Natural killer cell (primary cell): ENCODE results near the gene NFIL3. TPM values are rescaled to one million over a fixed set of nuclear protein-coding genes. Genes with fewer than 3 reads are reported as not detected.

Experiments used
- ATAC-seq, 3 donors: fragments of 150-1000 bp in 2 of 3; fragments of 200-7000 bp in 1 of 3; cut with Tn5 transposase; 1 replicate in 1 of 3; 2 replicates in 2 of 3; pipeline ENCODE4 v1.10.0; 2021; ENCODE audit warnings: mild to moderate bottlenecking in 2 of 3, moderate library complexity in 2 of 3
- DNase-seq, 2 donors: peaks; one replicate each; pipeline versions ENCODE4 v3.0.0 to v3.0.0-alpha.2; 2013 to 2021; ENCODE audit warnings: mixed read lengths in 1 of 2
- H3K27ac ChIP-seq: one replicate; pipeline ENCODE4 v1.5.1; 2013; ENCODE audit warnings: mild to moderate bottlenecking, low read length
- H3K27me3 ChIP-seq: one replicate; pipeline ENCODE4 v1.6.1; 2013; ENCODE audit warnings: low read length; ENCODE audit not compliant: control insufficient read depth, insufficient read depth
- H3K36me3 ChIP-seq: one replicate; pipeline ENCODE4 v1.6.1; 2013; ENCODE audit warnings: low read length; ENCODE audit not compliant: control insufficient read depth, insufficient read depth
- H3K4me1 ChIP-seq: one replicate; pipeline ENCODE4 v1.6.1; 2013; ENCODE audit warnings: low read length; ENCODE audit not compliant: control insufficient read depth, insufficient read depth
- H3K4me3 ChIP-seq: one replicate; pipeline ENCODE4 v1.5.1; 2013; ENCODE audit warnings: low read length
- H3K9me3 ChIP-seq: one replicate; pipeline ENCODE4 v1.6.1; 2013; ENCODE audit warnings: low read length; ENCODE audit not compliant: control insufficient read depth, insufficient read depth
- H3K27ac Mint-ChIP-seq, 2 donors: one replicate each; pipeline ENCODE4 v1.8.0; 2022; ENCODE audit warnings: mild to moderate bottlenecking in 2 of 2, mixed read lengths in 2 of 2, moderate library complexity in 1 of 2
- H3K27me3 Mint-ChIP-seq, 2 donors: one replicate each; pipeline ENCODE4 v1.8.0; 2022; ENCODE audit warnings: low read depth in 2 of 2, mixed read lengths in 2 of 2
- H3K36me3 Mint-ChIP-seq: one replicate; pipeline ENCODE4 v1.8.0; 2022; ENCODE audit warnings: mixed read lengths
- H3K4me1 Mint-ChIP-seq, 2 donors: one replicate each; pipeline ENCODE4 v1.8.0; 2022; ENCODE audit warnings: mixed read lengths in 2 of 2
- H3K4me3 Mint-ChIP-seq: one replicate; pipeline ENCODE4 v1.8.0; 2022; ENCODE audit warnings: mild to moderate bottlenecking, moderate library complexity, mixed read lengths
- H3K9me3 Mint-ChIP-seq, 2 donors: one replicate each; pipeline ENCODE4 v1.8.0; 2022; ENCODE audit warnings: mixed read lengths in 2 of 2
- CTCF ChIP-seq: fragments of 200-600 bp; IDR thresholded peaks from one replicate; pipeline ENCODE4 v1.8.0; 2022; ENCODE audit warnings: antibody characterized with exemption
- WGBS: methylation state at CpG from one replicate; pipeline ENCODE4 v1.1.7; 2013; ENCODE audit warnings: missing lambda C conversion rate; ENCODE audit not compliant: insufficient coverage; 5-methylcytosine and 5-hydroxymethylcytosine counted together
- intact Hi-C: fragments of 100-400 bp; cut with micrococcal nuclease; formaldehyde crosslinking; loops from one replicate; pipeline ENCODE4 v1.14.2; 2022
- total RNA-seq, 4 donors: library from RNA; stranded (reverse); fragments of 120-200 nt in 1 of 4; gene quantifications; one replicate each; pipeline versions ENCODE4 v1.2.3 to v1.2.4, GENCODE V29; 2013 to 2022

Gene NFIL3
- total RNA-seq, 3 donors from 2014 or later (not counting 1 experiment from before 2014, with no cell fraction given): 94.6 to 98.0 (median 97.0) TPM

- H3K27ac Mint-ChIP-seq: peak overlapping the region; percentile 35 to 88
- no peaks in the 10 kb centered on the region for H3K9me3 Mint-ChIP-seq
- peaks cover 5% of the 10 kb centered on the region for H3K36me3 Mint-ChIP-seq
- 35% methylated on average over 1 of the region's 3 CpGs for WGBS
- no peaks in the 10 kb centered on the region for H3K36me3 ChIP-seq
- H3K4me3 Mint-ChIP-seq: peak overlapping the region; percentile 40
- peaks cover 19% of the 10 kb centered on the region for H3K4me1 ChIP-seq
- intact Hi-C loops: loop anchor here (5.0 kb wide), 2 partner anchors 38 to 613 kb away; partner anchors contain the start of gene SYK
- H3K4me1 Mint-ChIP-seq: peaks cover 55 to 79% of the 10 kb centered on the region in 2 donors
- TF ChIP-seq CTCF: no peak
- H3K9me3 ChIP-seq: no peaks in the 10 kb centered on the region
- no peak overlapping the region for H3K4me3 ChIP-seq
- DNase-seq (no peak), ATAC-seq (peak; percentile 44 to 76 (median 66))
- no peaks in the 10 kb centered on the region for H3K27me3 ChIP-seq
- peaks cover 0 to 1% of the 10 kb centered on the region in 2 donors for H3K27me3 Mint-ChIP-seq
- peak overlapping the region; percentile 33 for H3K27ac ChIP-seq
Observed at GRCh38 chr9:91415290-91415689, 8.3 kb downstream of the NFIL3 start.

GRCh38 chr9:91412941-91413340, 10.7 kb downstream of the NFIL3 start:
- no peaks in the 10 kb centered on the region for H3K27me3 Mint-ChIP-seq

GRCh38 chr9:91411096-91411771, 12.4 kb downstream of the NFIL3 start:
- Histone ChIP-seq H3K4me3 (no peak overlapping the region), H3K9me3 (no peaks in the 10 kb centered on the region), H3K27me3 (no peaks in the 10 kb centered on the region), H3K27ac (peak overlapping the region; percentile 76), H3K36me3 (peaks cover 8% of the 10 kb centered on the region), H3K4me1 (peaks cover 19% of the 10 kb centered on the region)
- DNase-seq (peak in 1 of 2 donors; percentile 13), ATAC-seq (peak; percentile 66 to 80 (median 77))
- peaks cover 51 to 63% of the 10 kb centered on the region in 2 donors for H3K4me1 Mint-ChIP-seq
- WGBS: 36% methylated on average over 4 of the region's 5 CpGs
- intact Hi-C loops: no loop called here
- H3K27me3 Mint-ChIP-seq: no peaks in the 10 kb centered on the region
- peak overlapping the region; percentile 61 for H3K4me3 Mint-ChIP-seq
- no peak for TF ChIP-seq CTCF
- peaks cover 16% of the 10 kb centered on the region for H3K36me3 Mint-ChIP-seq
- H3K9me3 Mint-ChIP-seq: no peaks in the 10 kb centered on the region
- H3K27ac Mint-ChIP-seq: peak overlapping the region; percentile 83 to 90

More at GRCh38 chr9:91412941-91413340, 10.7 kb downstream of the NFIL3 start:
- Histone ChIP-seq H3K27ac (no peak overlapping the region), H3K4me3 (no peak overlapping the region), H3K9me3 (no peaks in the 10 kb centered on the region), H3K36me3 (peaks cover 8% of the 10 kb centered on the region), H3K4me1 (peaks cover 14% of the 10 kb centered on the region), H3K27me3 (no peaks in the 10 kb centered on the region)
- Mint-ChIP-seq H3K4me3 (no peak overlapping the region), H3K36me3 (peaks cover 16% of the 10 kb centered on the region), H3K27ac (no peak overlapping the region), H3K9me3 (no peaks in the 10 kb centered on the region), H3K4me1 (peaks cover 56 to 73% of the 10 kb centered on the region in 2 donors)
- WGBS: 90% methylated on average over 2 of the region's 2 CpGs
- DNase-seq (no peak), ATAC-seq (no peak)
- intact Hi-C loops: no loop called here
- TF ChIP-seq CTCF: no peak
